Measurements from ENCODE around the gene LGALS7. TPM values are rescaled to one million over a fixed set of nuclear protein-coding genes. Genes with fewer than 3 reads are reported as not detected.

LGALS7 gene
- total RNA-seq, 1 donor from 2014 or later: not detected

DNA sequence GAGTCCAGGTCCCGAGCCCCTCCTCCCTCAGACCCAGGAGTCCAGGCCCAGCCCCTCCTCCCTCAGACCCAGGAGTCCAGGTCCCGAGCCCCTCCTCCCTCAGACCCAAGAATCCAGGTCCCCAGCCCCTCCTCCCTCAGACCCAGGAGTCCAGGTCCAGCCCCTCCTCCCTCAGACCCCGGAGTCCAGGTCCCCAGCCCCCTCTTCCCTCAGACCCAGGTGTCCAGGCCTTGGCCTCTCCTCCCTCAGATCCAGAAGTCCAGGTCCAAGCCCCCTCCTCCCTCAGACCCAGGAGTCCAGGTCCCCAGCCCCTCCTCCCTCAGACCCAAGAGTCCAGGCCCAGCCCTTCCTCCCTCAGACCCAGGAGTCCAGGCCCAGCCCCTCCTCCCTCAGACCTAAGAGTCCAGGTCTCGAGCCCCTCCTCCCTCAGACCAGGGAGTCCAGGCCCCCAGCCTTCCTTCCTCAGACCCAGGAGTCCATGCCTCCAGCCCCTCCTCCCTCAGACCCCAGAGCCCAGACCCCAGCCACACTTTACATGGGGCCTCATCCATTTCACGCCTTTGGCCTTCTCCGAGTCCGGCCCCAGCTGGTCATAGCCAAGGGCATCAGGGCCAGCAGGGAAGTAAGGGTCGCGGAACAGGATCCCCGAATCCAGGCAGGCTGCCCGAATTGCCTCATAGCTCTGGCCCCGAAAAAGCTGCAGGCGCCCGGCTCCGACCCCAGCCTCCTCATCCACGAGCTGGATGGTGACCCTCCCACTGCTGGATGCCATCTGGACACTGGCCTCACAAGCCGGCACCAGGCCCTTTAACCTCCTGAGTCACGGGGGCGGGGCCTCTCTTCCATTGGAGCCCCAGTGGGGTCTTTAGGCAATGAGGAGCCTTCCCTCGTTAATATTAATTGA, 29.7 kb downstream of the LGALS7 start:
- Mint-ChIP-seq H3K27ac (no peak overlapping the region), H3K9me3 (ENCODE audit: low read depth) (no peaks in the 10 kb centered on the region)

DNA sequence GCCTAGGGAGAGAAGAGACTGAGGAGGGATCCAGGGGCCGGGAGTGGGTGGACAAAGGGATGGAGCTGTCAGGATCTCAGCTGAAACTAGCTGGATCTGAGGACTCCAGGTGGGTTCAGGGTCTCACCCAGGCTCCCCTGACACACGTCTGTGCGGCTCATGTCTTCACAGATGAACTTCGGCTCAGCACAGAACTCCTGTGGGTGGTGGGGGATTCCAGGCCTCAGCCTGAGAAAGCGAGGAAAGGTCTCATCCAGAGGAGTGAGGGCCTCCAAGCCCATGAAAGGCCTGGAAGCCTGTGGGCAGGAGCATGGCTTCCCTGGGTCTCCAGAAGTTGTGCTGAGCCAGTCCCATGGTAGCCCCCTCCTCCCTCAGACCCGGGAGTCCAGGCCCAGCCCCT, 30.4 kb downstream of the LGALS7 start:
- H3K4me1 Mint-ChIP-seq (ENCODE audit: low read depth): no peaks in the 10 kb centered on the region
- no peak overlapping the region for H3K27ac Mint-ChIP-seq
- H3K9me3 Mint-ChIP-seq (ENCODE audit: low read depth): no peaks in the 10 kb centered on the region
- no peaks in the 10 kb centered on the region for H3K36me3 Mint-ChIP-seq (ENCODE audit: insufficient read depth)
- H3K27me3 Mint-ChIP-seq: peaks cover 8% of the 10 kb centered on the region
- H3K4me3 Mint-ChIP-seq (ENCODE audit: low read depth): no peak overlapping the region
- DNase-seq (ENCODE audit: low spot score, unreplicated experiment): no peak
- TF ChIP-seq, protein P1, sequence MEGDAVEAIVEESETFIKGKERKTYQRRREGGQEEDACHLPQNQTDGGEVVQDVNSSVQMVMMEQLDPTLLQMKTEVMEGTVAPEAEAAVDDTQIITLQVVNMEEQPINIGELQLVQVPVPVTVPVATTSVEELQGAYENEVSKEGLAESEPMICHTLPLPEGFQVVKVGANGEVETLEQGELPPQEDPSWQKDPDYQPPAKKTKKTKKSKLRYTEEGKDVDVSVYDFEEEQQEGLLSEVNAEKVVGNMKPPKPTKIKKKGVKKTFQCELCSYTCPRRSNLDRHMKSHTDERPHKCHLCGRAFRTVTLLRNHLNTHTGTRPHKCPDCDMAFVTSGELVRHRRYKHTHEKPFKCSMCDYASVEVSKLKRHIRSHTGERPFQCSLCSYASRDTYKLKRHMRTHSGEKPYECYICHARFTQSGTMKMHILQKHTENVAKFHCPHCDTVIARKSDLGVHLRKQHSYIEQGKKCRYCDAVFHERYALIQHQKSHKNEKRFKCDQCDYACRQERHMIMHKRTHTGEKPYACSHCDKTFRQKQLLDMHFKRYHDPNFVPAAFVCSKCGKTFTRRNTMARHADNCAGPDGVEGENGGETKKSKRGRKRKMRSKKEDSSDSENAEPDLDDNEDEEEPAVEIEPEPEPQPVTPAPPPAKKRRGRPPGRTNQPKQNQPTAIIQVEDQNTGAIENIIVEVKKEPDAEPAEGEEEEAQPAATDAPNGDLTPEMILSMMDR (IDR thresholded peaks at IDR 0.05; ENCODE audit: unreplicated experiment): no peak

More for the DNA sequence above, 29.7 kb downstream of the LGALS7 start:
- TF ChIP-seq, protein P1 (IDR thresholded peaks at IDR 0.05; ENCODE audit: unreplicated experiment): no peak
- no peak overlapping the region for H3K4me3 Mint-ChIP-seq (ENCODE audit: low read depth)
- H3K27me3 Mint-ChIP-seq: peaks cover 3% of the 10 kb centered on the region
- DNase-seq (ENCODE audit: low spot score, unreplicated experiment): no peak
- H3K4me1 Mint-ChIP-seq (ENCODE audit: low read depth): no peaks in the 10 kb centered on the region
- H3K36me3 Mint-ChIP-seq (ENCODE audit: insufficient read depth): no peaks in the 10 kb centered on the region

DNA sequence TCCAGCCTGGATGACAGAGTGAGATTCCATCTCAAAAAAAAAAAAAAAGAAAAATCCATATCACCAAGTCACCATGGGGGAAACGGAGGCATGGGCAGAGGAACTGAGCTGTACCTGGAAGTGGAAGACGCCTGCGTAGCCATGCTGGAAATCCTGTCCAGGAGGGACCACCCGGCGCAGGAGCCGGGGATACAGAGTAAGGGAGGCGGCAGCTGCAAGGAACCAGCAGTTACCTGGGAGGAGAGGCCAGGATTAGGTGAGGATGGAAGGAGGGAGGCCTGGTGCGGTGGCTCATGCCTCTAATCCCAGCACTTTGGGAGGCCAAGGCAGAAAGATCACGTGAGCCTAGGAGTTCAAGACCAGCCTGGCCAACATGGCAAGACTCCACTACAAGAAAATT, 31.0 kb downstream of the LGALS7 start:
- TF ChIP-seq, protein P1 (IDR thresholded peaks at IDR 0.05; ENCODE audit: unreplicated experiment): no peak
- Mint-ChIP-seq H3K27me3 (peaks cover 13% of the 10 kb centered on the region), H3K4me1 (ENCODE audit: low read depth) (peaks cover 3% of the 10 kb centered on the region), H3K27ac (no peak overlapping the region), H3K36me3 (ENCODE audit: insufficient read depth) (peaks cover 2% of the 10 kb centered on the region), H3K9me3 (ENCODE audit: low read depth) (no peaks in the 10 kb centered on the region), H3K4me3 (ENCODE audit: low read depth) (no peak overlapping the region)
- DNase-seq (ENCODE audit: low spot score, unreplicated experiment): no peak

DNA sequence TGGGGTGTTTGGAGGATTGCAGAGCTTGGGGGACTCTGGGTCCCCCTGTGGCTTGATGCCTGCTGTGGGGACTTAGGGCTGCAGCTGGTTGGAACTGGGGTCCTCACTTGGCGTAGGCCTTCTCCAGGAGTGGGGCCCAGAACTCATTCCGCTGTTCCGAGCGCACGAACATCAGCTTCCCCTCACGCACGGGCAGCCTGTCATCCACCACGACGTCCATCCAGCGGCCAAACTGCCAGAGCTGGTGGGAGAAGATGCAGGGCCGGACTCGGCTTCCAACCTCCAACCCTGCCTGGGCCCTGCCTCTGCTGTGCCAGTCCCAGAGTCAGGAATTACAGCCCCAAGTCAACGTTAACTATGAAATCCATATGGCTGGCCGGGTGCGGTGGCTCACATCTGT, 31.6 kb downstream of the LGALS7 start:
- no peak for DNase-seq (ENCODE audit: low spot score, unreplicated experiment)
- Mint-ChIP-seq H3K27ac (no peak overlapping the region), H3K36me3 (ENCODE audit: insufficient read depth) (peaks cover 2% of the 10 kb centered on the region), H3K9me3 (ENCODE audit: low read depth) (no peaks in the 10 kb centered on the region), H3K4me3 (ENCODE audit: low read depth) (no peak overlapping the region), H3K27me3 (peaks cover 13% of the 10 kb centered on the region), H3K4me1 (ENCODE audit: low read depth) (peaks cover 3% of the 10 kb centered on the region)
- TF ChIP-seq, protein P1 (IDR thresholded peaks at IDR 0.05; ENCODE audit: unreplicated experiment): no peak

DNA sequence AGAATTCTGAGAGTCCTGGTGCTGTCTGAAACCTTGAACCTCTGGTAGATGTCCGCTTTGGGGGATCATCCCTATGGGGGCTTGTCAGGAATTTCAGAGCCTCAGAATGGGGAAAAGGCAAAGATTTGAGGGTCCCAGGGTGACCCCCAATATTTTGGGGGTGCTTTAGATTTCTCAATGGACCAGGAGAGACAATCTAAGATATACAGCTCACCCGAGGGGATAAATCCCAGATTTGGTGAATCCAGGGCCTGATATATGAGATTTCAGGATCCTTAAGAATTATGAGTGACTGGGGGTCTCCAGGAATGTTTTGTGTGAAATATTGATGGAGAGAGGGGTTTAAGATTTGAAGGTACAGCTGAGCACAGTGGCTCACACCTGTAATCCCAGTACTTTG, 32.4 kb downstream of the LGALS7 start:
- Mint-ChIP-seq H3K4me3 (ENCODE audit: low read depth) (no peak overlapping the region), H3K27ac (no peak overlapping the region), H3K27me3 (peaks cover 13% of the 10 kb centered on the region), H3K4me1 (ENCODE audit: low read depth) (peaks cover 3% of the 10 kb centered on the region), H3K36me3 (ENCODE audit: insufficient read depth) (peaks cover 2% of the 10 kb centered on the region), H3K9me3 (ENCODE audit: low read depth) (no peaks in the 10 kb centered on the region)
- no peak for DNase-seq (ENCODE audit: low spot score, unreplicated experiment)
- TF ChIP-seq, protein P1 (IDR thresholded peaks at IDR 0.05; ENCODE audit: unreplicated experiment): no peak
